Cardiac ventricle fibroblast (primary cell): ENCODE measurements around the gene MMADHC. TPM values are rescaled to one million over a fixed set of nuclear protein-coding genes. Genes with fewer than 3 reads are reported as not detected.

Source experiments
- total RNA-seq: library from RNA; depleted of rRNA; stranded (reverse); fragments of >200 nt; gene quantifications from 2 replicates; pipeline ENCODE4 v1.2.3, GENCODE V29; 2015

The MMADHC gene
- total RNA-seq: 77.8 and 83.8 TPM in 2 replicates

DNA sequence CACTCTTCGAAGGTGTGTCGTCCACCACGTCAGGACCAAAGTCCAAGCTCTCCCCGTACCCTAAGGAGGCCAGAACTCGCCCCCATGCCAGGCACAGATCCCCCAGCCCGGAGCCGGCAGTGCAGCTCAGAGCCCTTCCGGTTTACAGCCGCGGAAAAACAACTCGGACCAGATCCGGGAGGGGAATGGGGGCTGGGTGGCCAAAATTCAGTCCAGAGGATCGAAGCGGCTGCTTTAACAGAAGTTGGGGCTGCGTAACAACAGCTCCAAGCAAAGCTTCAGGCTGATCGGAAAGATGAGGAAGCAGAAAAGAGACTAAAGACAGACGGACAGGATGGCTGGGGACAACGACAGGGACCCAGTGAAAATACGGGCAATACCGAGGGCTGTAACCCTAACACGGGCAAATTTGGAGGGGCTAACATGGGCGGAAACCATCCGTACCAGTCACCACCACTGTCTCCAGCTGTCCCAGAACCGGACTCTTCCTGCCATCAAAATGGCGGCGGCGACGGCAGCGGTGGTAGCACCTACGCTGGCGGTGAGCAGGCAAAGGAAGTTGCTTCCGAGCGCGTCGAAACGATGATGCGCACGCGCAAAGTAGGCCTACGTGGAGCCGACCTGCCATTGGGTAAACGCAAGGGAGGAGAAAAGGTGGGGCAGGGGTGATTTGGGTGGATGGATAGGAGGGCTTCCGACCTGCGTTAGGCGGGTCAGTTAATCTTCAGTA, at the start of gene MMADHC:
Gene MMADHC (minus strand): TSS at position 556 of the 730 bp plus-strand sequence. CDS start 678 bp downstream, outside the sequence.

